Stimulated activated CD8-positive, alpha-beta memory T cell treated with anti-CD3 and anti-CD28 coated beads, Interleukin-7, amount 100 ng/mL, for 48 hours (primary cell): ENCODE results near the gene CADM4.
"Not testable (repeated sequence)": the region's sequence is repeated elsewhere in the genome, so short reads cannot be mapped to it uniquely, and the experiment has no call there.

ENCODE experiments used
- DNase-seq, 2 donors: peaks; one replicate each; pipeline ENCODE4 v3.0.0-alpha.2; 2020; ENCODE audit warnings: low read depth in 1 of 2; ENCODE audit errors: extremely low read depth in 1 of 2

CADM4 gene

DNA sequence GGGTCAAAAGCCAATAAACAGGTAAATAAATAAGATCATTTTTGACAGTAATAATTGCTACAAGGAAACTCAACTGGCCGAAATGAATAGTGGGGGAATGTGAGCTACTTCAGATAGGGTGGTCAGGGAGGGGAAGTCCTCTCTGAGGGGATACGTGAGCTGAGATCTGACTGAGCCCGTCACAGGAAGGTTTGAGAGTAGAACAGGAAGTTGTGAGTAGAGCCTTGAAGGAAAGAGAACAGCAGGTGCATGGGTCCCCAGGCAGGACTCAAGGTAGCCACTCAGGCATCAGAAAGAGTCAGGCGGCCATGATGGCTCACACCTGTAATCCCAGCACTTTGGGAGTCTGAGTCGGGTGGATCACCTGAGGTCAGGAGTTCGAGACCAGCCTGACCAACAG lies 50.0 kb downstream of the CADM4 start:
- no peak for DNase-seq

DNA sequence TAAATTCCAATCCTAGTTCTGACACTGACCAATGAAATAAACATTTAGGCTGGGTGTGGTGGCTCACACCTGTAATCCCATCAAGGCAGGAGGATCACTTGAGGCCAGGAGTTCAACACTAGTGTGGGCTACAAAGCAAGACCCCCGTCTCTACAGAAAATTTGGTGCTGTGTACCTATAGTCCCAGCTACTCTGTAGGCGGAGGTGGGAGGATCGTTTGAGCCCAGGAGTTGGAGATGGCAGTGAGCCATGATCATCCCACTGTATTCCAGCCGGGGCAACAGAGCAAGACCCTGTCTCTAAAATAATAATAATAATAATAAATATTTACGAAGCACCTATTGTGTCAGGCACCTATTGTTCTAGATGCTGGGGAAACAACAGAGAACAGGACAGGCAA lies 50.4 kb downstream of the CADM4 start:
- DNase-seq = no peak

DNA sequence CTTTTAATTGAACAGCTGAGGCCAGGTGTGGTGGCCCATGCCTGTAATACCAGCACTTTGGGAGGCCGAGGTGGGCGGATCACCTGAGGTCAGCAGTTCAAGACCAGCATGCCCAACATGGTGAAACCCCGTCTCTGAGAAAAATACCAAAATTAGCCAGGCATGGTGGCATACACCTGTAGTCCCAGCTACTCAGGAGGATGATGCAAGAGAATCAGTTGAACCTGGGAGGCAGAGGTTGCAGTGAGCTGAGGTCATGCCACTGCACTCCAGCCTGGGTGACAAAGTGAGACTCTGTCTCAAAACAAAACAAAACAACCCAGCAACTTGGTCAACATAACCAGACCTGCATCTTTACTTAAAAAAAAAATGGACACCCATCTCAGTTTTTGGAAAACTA lies 52.6 kb downstream of the CADM4 start:
- DNase-seq = not testable (repeated sequence)

DNA sequence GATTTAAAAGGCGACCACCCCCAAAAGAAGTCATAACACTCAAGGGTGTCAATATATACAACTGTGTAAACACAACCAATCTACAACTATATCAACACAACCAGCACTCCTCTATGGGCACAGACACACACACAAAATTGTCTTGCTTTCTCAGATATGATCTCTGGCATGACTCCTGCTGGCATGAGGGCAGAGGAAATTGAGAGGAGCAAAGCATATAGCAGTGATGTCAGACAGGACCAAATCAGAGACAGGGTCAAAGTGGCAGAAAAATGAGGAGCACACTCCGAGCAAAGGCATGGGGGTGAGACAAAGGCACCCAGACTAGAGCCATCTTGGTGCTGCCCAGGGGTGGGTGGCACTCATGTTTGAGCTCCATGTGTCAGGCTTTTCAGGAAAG lies 53.3 kb downstream of the CADM4 start:
- no peak for DNase-seq

DNA sequence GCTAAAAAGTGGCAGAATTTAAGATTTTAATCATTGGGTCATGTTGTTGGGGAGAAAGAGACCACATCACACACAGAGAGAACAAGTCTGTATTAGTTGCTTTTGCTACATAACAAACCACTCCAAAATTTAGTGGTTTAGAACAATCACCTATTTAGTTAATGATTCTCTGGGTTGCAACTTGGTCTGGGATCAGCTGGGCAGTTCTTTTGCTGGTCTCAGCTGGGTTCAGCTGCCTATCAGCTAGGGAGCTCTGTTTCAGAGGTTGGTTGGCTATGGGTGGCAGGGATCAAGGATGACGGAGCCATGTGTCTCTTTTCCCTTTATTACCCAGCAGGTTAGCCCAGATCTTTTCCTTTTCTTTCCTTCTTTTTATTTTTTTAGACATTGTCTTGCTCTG lies 55.2 kb downstream of the CADM4 start:
- DNase-seq = no peak

DNA sequence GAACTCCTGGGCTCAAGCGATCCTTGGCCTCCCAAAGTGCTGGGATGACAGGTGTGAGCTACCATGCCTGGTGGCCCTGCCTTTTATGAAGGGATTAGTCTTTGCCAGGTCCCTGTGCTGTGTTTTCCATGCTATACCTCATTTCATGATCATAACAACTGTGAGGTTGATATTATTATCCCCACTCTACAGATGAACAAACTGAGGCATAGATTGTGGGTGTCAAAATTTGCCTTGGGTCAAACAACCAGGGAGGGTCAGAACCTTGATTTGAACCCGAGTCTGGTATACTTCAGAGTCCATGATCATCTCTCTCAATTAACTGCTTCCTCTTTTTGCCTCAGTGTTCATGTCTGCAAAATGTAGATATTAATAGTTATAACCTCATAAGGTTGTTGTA lies 57.2 kb downstream of the CADM4 start:
- DNase-seq = no peak

DNA sequence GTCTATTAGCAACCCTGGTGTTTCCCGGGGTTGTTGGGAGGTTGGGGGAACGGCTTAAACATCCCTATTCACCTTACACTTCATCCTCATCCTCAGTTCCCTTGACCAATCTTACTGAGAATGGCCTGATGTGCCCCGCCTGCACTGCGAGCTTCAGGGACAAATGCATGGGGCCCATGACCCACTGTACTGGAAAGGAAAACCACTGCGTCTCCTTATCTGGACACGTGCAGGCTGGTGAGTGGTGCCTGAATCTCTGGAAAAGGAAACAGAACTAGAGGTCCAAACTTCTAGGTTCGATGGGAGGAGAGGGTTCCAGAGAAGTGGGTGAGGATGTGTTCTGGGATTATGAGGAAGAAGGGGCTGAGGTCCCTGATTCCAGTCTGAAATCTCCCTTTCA lies 58.2 kb downstream of the CADM4 start:
- no peak for DNase-seq

DNA sequence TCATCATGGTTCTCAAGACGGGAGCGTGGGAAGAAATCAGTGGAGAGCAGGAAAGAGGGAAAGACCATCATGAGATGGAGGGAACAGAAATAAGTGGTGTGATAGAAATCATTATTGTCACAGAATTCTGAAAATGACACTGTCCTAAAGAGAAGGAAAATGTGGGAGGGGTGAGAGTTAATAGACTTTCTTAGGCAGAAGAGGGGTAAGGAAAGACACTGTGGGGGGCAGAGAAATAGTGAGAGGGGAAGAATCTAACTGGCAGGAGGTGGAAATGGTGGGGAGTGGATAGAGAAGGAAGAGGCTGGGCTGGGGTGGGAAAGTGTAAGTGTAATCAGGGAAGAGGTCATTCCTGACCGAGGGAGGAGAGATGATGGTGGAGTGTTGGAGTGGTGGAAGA lies 60.9 kb downstream of the CADM4 start:
- DNase-seq = no peak

DNA sequence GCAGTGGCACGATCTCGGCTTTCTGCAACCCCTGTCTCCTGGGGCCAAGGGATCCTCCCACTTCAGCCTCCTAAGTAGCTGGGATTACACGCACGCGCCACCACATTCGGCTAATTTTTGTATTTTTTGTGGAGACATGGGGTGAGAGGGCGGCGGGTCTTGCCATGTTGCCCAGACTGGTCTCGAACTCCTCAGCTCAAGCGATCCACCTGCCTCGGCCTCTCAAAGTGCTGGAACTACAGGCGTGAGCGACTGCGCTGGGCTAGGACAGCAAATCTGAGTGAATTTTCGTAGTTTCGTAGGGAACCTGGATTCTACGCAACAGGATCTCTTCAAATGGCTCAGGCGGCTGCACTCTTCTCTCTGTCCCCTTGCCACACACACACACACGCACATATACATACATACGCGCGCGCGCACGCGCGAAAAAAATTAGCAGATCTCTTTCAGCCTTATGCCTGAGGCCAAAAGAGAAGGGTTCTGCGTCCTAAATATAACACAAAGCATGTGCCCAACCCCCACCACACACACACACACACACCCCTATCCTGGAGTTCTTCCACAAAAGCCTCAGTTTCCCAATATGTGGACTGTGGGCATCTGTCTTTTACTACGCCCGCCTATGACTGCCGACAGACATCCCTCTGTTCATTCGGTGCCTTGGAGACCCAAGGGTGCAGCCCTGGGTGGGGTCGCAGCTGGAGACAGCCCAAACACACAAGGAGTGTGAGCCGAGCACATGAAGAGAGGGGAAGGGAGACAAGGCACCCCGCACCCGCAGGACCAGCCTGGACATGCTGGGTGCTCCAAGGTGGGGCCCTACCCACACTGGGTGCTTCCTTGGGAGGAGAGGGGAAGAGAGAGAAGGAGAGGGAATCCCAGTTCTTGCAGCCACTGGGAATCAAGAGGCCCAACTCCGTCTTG lies 63.4 kb downstream of the CADM4 start:
- DNase-seq = no peak

DNA sequence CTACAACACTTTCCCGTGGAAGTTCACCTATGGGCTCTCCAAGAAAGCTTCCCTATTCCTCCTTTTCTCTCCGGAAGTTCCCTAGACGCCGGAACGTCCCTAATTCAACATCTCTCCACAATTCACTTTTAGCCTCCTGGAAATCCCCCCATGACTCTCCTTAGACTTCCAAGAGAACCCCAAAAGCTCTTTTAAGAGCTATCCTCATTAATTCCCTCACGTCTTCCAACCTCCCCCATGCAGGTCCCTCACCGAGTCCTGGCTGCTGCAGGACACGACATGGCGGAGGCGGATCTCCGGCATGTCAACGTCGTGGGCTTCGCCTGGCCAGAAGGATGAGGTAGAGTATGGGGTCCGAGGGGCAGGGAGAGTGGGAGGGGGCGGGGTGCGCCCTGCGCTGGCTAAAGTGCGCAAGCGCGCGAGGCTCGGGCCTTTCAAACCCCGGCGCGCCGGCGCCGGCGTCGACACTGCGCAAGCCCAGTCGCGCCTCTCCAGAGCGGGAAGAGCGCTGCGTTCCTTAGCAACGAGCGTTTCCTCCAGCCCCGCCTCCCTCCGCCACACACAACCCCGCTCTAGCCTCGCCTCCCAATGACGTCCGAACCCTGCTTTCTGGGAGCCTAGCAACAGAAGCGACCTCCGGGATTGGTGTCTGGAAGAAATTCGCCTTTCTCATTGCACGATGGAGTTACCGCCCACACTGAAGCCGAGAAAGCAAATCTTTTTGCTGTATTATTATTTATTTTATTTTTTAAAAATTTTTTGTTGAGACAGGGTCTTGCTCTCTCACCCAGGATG lies 64.3 kb downstream of the CADM4 start, which contains the start of the genes PINLYP and XRCC1:
Gene PINLYP (plus strand): TSS at position 646 of the 795 bp plus-strand sequence. CDS start 1,391 bp downstream, outside the sequence.
Gene XRCC1 (minus strand): TSS at position 372 of the 795 bp plus-strand sequence. CDS start 69 bp downstream, at position 303.
- DNase-seq = peak; percentile 89 to 96

DNA sequence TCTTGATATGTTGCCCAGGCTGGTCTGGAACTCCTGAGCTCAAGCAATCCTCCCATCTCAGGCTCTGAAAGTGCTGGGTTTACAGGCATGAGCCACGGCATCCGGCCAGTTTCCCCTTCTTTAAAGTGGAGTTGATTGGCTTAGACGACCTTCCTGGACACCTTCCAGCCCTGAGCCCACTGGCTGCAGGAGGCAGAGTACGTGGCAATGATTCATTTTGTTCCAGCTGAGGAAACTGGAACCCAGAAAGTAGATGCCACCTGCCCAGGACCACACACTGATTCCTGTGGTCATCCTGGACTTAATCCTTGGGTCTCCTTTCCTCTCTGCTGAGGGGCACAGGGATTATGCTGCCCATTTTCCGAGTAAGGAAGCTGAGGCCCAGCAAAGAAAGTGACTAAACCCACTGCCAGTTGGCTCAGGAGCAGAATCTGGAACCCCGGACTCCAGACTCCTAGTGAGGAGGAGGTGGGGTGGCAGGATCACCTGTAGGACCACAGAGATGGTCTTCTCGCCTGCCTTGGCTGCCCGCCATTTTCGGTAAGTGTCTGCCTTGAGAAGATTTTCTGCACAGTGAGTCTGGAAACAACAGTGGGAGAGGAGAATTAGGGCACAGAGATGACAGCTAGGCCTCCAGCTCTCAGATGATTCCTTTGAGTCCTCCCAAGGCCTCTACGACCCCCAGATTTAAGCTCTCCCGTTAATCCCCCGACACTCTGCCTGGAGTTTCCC lies 65.1 kb downstream of the CADM4 start:
- no peak for DNase-seq
